Smooth muscle cell of the brain vasculature (primary cell): ENCODE data around the gene ABHD17B.

Experiments
- DNase-seq: peaks from one replicate; pipeline ENCODE4 v3.0.0-alpha.2; 2012; ENCODE audit warnings: low read depth, low spot score

ABHD17B gene

DNA sequence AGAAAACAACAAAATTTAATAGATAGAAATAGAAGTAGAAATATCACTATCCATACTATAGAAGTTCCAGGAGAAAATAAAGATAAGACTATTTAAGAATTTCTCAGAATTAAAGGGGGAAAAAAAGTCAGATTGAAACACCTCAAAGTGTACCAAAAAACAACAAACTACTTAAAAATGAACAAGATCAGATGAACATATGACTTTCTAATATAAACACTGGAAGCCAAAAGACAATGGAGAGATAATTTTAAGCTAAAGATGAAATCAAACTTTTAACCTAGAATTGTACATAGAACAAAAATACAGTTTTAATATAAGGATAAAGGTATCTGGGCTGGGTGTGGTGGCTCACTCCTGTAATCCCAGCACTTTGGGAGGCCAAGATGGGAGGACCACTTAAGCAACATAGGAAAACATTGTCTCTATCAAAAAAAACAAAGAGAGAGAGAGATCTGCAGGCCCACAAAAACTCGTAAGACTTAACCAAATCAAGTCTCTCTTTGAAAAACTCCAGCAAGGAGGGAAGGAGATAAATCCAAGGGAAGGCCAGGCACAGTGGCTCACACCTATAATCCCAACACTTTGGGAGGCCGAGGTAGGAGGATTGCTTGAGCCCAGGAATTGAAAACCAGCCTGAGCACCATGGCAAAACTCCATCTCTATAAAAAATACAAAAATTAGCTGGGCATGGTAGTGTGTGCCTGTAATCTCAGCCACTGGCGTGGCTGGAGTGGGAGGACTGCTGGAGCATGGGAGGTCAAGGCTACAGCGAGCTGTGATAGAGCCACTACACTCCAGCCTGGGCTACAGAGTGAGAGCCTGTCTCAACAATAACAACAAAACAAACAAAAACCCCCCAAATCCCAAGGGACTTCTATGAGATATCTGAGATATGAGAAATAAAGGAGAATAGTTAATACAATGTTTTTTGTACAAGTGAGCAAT lies 32.4 kb downstream of the ABHD17B start:
- DNase-seq, result no peak

DNA sequence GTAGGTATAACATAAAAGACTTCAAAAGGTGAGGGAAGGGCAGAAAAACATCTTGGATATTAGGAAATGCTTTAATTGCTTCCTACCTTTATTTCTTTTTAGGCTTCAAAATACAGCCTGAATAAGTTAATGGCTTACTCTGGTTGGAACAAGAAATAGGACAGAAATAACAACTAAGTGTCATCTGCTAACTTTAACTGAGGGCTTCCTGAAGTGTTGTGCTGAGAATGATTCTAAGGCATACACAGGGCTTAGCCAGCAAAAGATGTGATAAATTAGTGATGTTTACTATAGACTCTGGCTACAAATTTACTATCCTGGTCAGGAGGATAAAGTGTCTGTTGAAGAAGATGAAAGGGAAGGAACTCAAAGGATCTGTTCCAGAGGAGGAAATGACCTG lies 34.2 kb downstream of the ABHD17B start:
- DNase-seq, result no peak

- no peak for DNase-seq
Measured at GRCh38 chr9:71876106-71876505, 34.9 kb downstream of the ABHD17B start.

GRCh38 chr9:71875345-71875744 lies 35.6 kb downstream of the ABHD17B start:
- no peak for DNase-seq

DNA sequence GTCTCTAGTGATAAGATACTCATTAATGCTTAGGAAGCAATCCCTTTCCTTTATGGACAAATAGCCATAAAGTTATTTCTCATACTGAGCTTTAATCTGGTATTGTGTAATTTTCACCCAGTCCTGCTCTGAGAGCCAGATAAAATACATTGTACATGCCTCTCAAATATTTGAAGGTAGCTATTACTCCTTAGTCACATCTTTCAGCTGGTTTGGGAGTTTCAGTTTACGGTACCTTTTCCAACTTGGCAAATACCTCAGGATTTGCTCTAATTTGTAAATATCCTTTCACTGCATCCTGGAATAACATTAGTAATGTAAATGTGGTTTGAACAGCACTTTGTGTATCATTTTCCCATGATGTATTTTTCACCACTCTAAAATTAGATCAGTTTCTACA lies 47.4 kb downstream of the ABHD17B start:
- no peak for DNase-seq

DNA sequence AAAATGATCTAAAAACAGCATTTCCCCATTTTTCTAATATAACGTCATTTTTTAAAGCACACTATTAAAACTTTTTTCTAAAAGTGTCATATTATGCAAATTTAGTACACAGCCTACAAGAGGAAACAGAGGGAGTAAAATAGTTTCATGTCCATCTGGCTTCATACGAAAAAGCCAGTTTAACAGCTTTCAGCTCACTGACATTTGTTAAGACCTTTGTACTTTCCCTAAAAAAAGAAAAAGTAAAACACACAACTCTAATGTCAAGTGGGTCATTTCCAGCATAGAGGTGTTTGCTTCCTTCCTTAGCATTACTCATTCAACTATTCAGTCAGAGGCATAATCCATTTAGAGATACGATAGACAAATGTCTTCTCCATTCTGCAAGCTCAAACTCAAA lies 49.4 kb downstream of the ABHD17B start:
- no peak for DNase-seq

- no peak for DNase-seq
Measured at GRCh38 chr9:71859939-71860338, 51.1 kb downstream of the ABHD17B start.

- no peak for DNase-seq
Measured at GRCh38 chr9:71858812-71859211, 52.2 kb downstream of the ABHD17B start.

- no peak for DNase-seq
Measured at GRCh38 chr9:71858102-71858798, 52.7 kb downstream of the ABHD17B start.

DNA sequence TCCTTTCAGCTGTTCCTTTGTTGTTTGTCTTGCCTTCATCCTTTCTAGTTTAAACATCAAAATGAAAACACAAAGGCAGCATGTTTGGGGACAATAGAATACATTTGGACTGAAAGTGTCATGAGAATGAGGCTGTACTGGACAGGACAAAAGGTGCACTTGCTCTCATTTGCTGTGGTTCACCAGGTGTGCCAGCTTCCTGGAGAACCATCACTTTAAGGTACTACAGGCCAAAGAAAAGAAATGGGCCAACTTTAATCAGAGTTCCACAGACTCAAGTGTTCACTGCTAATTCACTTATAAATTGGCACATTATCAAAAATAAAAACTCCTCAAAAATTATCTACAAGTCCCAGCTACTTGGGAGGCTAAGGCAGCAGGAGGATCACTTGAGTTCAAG lies 53.8 kb downstream of the ABHD17B start:
- no peak for DNase-seq

DNA sequence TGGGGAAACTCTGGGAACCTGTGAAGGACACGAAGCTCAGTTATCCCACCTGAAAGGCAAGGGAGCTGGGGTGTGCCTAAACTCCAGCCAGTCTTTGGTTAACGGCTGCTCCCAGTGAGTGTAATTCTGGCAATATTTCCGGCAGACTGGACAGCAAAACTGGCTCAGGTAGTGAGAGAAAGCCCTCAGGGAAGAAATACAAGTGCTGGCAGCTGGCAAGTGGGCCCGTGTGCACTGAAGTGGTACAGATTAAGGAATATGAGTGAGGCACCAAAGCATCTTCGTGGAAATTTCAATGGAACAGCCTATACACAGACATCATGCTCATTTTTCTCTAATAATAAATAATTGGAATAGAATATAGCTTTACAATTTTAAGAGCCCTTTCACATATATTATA lies 56.2 kb downstream of the ABHD17B start:
- no peak for DNase-seq

DNA sequence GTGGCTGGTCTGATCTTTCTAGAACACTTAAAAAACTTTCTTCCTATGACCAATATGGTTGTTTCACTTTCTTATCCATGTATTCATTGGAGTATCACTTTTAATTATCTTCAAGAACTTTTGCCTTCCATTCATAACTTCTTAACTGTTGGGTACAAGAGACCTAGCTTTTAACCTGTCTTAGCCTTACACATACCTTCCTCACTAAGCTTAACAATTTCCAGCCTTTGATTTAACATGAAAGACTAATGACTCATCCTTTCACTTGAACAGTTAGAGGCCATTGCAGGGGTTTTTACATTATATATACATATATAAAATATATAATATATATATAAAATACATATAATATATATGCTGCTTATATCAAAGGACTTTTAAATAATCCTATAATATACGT lies 57.9 kb downstream of the ABHD17B start:
- DNase-seq, result no peak

DNA sequence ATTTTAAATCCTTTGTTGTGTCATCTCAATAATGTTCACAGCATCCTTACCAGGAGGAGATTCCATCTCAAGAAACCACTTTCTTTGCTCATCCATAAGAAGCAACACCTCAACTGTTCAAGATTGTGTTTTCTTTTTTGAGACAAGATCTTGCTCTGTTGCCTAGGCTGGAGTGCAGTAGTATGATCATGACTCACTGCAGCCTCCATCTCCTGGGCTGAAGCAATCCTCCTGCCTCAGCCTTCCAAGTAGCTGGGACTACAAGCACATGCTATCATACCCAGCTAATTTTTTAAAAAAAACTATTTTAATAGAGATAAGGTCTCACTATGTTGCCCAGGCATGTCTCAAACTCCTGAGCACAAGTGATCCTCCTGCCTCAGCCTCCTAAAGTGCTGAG lies 60.0 kb downstream of the ABHD17B start:
- DNase-seq, result no peak

GRCh38 chr9:71847892-71848291 lies 63.1 kb downstream of the ABHD17B start:
- DNase-seq, result no peak

GRCh38 chr9:71844808-71845207 lies 66.2 kb downstream of the ABHD17B start:
- DNase-seq, result no peak

DNA sequence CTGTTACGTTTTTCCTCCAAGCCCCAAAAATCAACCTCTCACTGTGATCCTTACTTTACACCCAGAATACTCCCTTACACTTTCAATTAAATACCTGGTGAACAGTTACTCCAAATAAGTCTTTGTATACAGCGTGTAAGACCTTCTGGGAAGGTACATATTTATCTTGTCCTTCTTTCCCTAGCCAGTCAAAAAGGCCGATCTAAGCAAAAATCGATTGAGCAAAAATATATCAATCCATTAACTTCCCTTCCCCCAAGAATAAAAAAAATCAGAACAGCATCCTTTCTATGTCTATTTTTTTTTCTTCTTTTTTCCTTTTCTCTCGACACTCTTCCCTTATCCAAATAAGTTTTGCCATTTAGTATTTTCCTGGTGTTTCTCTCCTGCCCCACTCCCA lies 71.3 kb downstream of the ABHD17B start:
- DNase-seq, result no peak

- no peak for DNase-seq
Measured at GRCh38 chr9:71835596-71835995, 75.4 kb downstream of the ABHD17B start.

DNA sequence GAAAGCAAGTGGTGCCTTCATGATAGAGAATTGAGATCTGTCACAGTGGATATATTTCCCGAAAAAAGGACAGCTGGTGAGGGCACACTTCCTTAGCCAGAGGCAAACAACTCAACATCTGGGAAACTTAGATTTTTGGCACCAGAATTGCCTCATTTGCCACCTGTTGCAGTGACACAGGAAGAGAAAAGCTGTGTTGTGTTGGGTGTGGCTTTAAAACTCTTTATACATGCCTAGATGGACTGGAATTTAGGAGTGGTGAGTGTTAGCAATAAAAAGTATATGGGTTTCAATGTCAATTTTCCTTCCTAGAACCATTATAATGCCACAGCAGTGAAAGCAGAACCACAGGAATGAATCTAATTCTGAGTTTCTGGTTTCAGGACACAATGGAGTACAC lies 80.1 kb downstream of the ABHD17B start:
- no peak for DNase-seq

- no peak for DNase-seq
Measured at GRCh38 chr9:71830153-71830552, 80.8 kb downstream of the ABHD17B start.

DNA sequence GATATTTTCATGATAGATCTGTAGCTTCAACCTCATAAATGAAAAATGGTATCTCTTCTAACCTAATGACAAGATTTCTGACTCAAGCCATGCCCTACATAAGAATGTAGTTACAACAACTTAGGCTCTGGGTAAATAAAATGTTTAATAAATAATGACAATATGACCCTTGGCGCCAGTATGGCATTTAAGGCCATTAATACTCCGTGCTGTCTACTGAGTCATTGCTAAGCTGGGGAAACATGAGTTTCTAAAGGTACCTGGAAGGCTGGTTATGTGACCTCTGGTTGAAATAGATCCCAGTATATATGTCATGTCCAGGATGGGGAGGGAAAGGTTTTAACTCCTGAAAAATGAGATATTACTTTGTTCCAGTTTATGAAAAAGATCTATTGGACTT lies 84.7 kb downstream of the ABHD17B start:
- DNase-seq, result no peak

DNA sequence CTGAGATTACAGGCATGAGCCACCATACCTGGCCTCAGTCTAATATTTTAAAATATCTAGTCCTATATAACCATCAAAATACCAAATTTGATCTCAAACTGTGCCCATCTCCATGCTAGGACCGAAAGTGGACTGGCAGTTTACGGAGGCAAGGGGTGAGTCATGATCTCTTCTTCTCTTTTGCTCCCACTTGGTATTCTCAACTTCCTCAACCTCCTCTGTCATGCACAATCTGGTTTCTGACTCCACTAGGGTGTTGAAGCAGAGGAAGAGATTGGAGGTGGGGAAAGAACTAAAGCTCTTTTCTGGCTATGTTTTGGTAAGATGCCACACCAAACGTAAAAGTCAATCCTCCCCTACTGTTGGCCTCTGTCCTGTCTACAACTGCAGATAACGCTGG lies 86.7 kb downstream of the ABHD17B start:
- DNase-seq, result no peak

DNA sequence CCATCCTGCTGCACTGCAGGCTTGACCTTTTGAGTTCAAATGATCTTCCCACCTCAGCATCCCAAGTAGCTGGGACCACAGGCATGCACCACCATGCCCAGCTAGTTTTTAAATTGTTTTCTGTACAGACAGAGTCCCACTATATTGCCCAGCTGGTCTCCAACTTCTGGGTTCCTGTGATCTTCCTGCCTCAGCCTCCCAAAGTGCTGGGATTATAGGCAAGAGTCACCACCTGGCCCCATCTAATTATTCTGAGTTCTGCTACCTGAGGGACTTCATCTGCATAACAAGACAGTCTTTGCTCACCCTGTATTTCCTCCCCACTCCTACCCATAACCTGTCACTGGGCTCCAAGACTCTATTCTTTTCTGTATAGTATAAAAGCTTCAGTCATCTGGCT lies 88.1 kb downstream of the ABHD17B start:
- no peak for DNase-seq

DNA sequence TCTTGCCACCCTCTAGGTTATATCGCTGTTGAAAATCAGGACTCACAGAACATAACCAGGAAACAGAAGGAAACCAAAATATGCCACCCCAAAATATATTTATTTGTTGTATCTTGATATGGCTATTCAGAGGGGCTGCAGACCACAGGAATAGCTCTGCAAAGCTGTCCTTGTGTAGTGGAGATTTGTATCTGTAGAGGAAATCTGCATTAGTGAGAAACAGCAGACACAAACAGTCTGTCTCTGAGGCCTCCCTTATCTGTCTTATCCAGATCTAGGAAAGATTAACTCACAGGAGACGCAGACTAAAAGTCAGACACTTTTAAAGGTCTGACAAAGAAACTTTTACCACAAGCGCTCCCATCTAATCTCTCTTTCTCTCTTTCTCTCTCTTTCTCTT lies 88.5 kb downstream of the ABHD17B start:
- DNase-seq, result no peak
